ENCODE measurements around the gene CABLES2.

DNA sequence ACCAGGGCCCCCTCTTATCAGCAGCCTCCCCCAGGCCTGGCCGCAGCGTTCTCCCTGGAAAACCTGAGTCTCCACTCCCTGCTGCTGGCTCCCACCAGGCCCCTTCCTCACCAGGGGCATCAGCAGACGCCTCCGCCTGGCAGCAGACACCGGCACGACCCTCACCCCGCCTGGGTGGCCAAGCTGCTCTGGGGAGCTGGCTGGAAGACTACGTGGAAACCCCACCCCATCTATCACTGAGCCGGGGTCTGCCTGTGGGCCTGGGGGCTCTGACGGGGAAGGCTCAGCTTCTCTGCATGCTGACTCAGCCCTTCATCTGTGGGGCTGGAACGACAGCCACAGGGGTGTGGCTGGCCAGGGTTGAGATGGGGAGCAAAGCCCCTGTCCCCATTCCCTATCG is 39.4 kb upstream of the CABLES2 start:
- TF ChIP-seq CTCF (IDR thresholded peaks at IDR 0.05): no peak
- TF ChIP-seq POLR2A (IDR thresholded peaks at IDR 0.05): no peak

All from uterus (tissue), 2 donors.